SK-N-SH treated with all-trans-retinoic acid at 6 μM for 48 hours (cell line): ENCODE data around the gene CDKN3.

Source experiments
- CSDC2 ChIP-seq: fragments of 250-450 bp; sonication (Bioruptor Pico); IDR thresholded peaks from 2 replicates; pipeline ENCODE4 v1.5.0; 2020; ENCODE audit warnings: mild to moderate bottlenecking, moderate library complexity
- CSRNP3 ChIP-seq: fragments of 250-450 bp; sonication (Bioruptor Pico); IDR thresholded peaks from 2 replicates; pipeline ENCODE4 v1.5.1; 2021; ENCODE audit warnings: mild to moderate bottlenecking, moderate library complexity
- ESRRG ChIP-seq: fragments of 250-450 bp; sonication (Bioruptor Pico); IDR thresholded peaks from 2 replicates; pipeline ENCODE4 v1.6.1; 2021; ENCODE audit warnings: mild to moderate bottlenecking
- OSR1 ChIP-seq: fragments of 250-450 bp; sonication (Bioruptor Pico); IDR thresholded peaks from 2 replicates; pipeline ENCODE4 v1.8.0; 2022; ENCODE audit warnings: moderate library complexity, mild to moderate bottlenecking, inconsistent platforms
- PATZ1 ChIP-seq: fragments of 250-450 bp; sonication (Bioruptor Pico); IDR thresholded peaks from 2 replicates; pipeline ENCODE4 v1.8.0; 2020; ENCODE audit warnings: mild to moderate bottlenecking, moderate library complexity, borderline replicate concordance
- POU6F1 ChIP-seq: fragments of 250-450 bp; sonication (Bioruptor Pico); IDR thresholded peaks from 2 replicates; pipeline ENCODE4 v1.8.0; 2021; ENCODE audit warnings: low read depth, mild to moderate bottlenecking, moderate library complexity, borderline replicate concordance
- SNAI2 ChIP-seq: fragments of 250-450 bp; sonication (Bioruptor Pico); IDR thresholded peaks from 2 replicates; pipeline ENCODE4 v1.5.0; 2020; ENCODE audit warnings: mild to moderate bottlenecking, moderate library complexity
- TCF4 ChIP-seq: fragments of 250-450 bp; sonication (Bioruptor Pico); IDR thresholded peaks from 2 replicates; pipeline ENCODE4 v1.8.0; 2021; ENCODE audit warnings: mild to moderate bottlenecking, moderate library complexity, borderline replicate concordance
- TSHZ2 ChIP-seq: fragments of 250-450 bp; sonication (Bioruptor Pico); IDR thresholded peaks from 2 replicates; pipeline ENCODE4 v1.5.0; 2020; ENCODE audit warnings: mild to moderate bottlenecking, moderate library complexity
- ZFP30 ChIP-seq: fragments of 450-650 bp; formaldehyde crosslinking; IDR thresholded peaks from 2 replicates; pipeline ENCODE4 v1.5.0; 2022; ENCODE audit warnings: mild to moderate bottlenecking, moderate library complexity
- ZNF70 ChIP-seq: fragments of 450-650 bp; formaldehyde crosslinking; IDR thresholded peaks from 2 replicates; pipeline ENCODE4 v1.5.0; 2020; ENCODE audit warnings: mild to moderate bottlenecking, moderate library complexity

GRCh38 chr14:54369343-54369742, 27.5 kb upstream of the CDKN3 start:
- no peak for TF ChIP-seq SNAI2 (CRISPR knock-in tag)
- TF ChIP-seq ZNF70 (CRISPR knock-in tag): no peak
- TF ChIP-seq ZFP30 (CRISPR knock-in tag): no peak
- TF ChIP-seq PATZ1 (CRISPR knock-in tag): no peak
- TF ChIP-seq CSDC2 (CRISPR knock-in tag): no peak
- TF ChIP-seq OSR1 (CRISPR knock-in tag): no peak
- no peak for TF ChIP-seq CSRNP3 (CRISPR knock-in tag)
- no peak for TF ChIP-seq TCF4 (CRISPR knock-in tag)
- no peak for TF ChIP-seq POU6F1 (CRISPR knock-in tag)
- no peak for TF ChIP-seq ESRRG (CRISPR knock-in tag)
- TF ChIP-seq TSHZ2 (CRISPR knock-in tag): no peak
